Neural progenitor cell (in vitro differentiated cells): ENCODE results near the gene KIRREL3.

Source experiments
- EZH2 ChIP-seq: fragments of 200-600 bp; sonication (generic); IDR thresholded peaks from 2 replicates; pipeline ENCODE4 v1.6.1; 2017; ENCODE audit warnings: antibody characterized with exemption, mild to moderate bottlenecking, moderate library complexity
- EZH2phosphoT487 ChIP-seq: fragments of 200-600 bp; sonication (generic); IDR thresholded peaks from 2 replicates; pipeline ENCODE4 v1.6.1; 2017; ENCODE audit warnings: antibody characterized with exemption
- TF ChIP-seq, protein P1 (sequence below): fragments of 200-600 bp; sonication (generic); IDR thresholded peaks from 2 replicates; pipeline ENCODE4 v1.5.1; 2017; ENCODE audit warnings: antibody characterized with exemption, mild to moderate bottlenecking

DNA sequence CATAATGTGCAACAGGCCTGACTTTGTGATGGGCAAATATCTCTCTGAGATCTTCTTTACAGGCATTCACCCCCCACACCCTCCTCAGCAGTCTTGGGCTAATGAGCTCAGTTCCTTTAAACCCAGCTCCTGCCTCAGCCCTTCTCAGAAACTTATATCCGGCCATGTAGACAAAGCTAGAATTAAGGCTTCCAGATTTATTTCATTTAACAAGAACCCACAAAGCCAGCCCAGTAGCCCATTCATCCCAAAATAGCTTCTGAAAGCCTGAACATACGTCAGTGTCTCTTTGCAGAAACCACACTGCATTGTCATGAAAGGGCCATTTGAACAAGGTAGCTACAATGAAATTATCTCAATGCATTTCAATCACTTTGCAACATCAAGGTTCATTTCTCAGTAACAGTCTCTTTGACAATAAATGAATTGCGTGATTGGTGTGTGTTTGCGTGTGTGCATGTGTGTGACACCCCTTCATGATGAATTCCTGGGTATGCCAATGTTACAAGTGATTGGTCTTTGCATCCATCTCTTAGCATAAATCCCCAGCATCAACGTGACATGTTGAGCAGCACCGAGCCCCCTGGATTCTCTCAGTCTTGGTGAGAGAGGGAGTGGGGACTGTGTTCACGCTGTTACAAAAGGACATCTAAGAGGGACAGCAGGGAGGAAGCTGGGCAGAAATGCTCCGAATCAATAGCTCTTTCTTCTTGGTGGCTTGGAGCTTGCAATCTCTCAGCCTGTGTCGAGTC is 299.6 kb downstream of the KIRREL3 start:
- TF ChIP-seq, protein P1, sequence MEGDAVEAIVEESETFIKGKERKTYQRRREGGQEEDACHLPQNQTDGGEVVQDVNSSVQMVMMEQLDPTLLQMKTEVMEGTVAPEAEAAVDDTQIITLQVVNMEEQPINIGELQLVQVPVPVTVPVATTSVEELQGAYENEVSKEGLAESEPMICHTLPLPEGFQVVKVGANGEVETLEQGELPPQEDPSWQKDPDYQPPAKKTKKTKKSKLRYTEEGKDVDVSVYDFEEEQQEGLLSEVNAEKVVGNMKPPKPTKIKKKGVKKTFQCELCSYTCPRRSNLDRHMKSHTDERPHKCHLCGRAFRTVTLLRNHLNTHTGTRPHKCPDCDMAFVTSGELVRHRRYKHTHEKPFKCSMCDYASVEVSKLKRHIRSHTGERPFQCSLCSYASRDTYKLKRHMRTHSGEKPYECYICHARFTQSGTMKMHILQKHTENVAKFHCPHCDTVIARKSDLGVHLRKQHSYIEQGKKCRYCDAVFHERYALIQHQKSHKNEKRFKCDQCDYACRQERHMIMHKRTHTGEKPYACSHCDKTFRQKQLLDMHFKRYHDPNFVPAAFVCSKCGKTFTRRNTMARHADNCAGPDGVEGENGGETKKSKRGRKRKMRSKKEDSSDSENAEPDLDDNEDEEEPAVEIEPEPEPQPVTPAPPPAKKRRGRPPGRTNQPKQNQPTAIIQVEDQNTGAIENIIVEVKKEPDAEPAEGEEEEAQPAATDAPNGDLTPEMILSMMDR: no peak
- TF ChIP-seq EZH2 (no peak), EZH2phosphoT487 (no peak)
